Measurements from ENCODE around the gene LAMA1.
A peak's percentile ranks its signal among the peaks of the same experiment; 100 is the strongest.

LAMA1 gene

GRCh38 chr18:7111134-7111533, 6.5 kb downstream of the LAMA1 start:
- no peak for DNase-seq

GRCh38 chr18:7105943-7106342, 11.7 kb downstream of the LAMA1 start:
- DNase-seq = no peak

- DNase-seq = no peak
These were observed 12.3 kb downstream of the LAMA1 start for GRCh38 chr18:7105268-7105667.

- no peak for DNase-seq
These were observed 12.9 kb downstream of the LAMA1 start for GRCh38 chr18:7104649-7105048.

- DNase-seq = no peak
These were observed 15.5 kb downstream of the LAMA1 start for GRCh38 chr18:7102131-7102530.

DNA sequence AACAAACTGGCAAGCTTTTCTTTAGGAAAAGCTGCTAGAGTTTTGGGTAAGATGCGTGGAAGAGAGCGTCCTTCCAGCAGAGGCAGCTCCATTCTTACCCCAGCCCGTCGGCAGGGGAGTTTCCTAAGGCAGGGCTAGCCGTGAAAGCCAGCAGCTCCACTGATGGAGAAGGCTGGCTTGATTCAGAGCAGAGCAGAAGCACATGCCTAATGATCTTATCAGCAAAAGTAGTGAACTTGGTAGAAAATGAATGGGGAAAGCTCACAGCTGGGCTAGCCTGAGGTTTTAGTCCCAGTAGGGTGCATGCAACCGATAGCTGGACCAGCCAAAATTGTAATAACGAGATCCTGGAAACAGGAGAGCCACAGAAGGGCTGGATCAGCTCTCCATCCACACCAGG, 20.8 kb downstream of the LAMA1 start:
- no peak for DNase-seq

DNA sequence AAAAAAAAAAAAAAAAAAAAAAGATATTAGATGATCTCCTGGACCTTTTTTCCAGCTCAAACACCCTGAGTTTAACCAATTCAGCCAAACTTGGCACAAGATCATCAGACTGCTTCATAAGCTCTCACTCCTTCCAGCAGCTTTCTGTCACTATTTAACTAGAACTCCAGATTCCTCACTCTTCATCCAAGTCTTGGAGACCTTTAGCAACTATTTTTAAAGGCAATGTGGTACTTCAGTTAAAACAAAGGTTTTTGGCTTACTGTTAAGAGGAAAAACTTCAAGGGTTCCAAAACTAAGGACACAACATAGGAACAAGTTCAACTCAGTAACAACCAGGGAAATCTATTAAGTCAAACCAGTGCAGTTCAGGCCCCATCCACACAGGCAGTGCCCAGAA, 23.2 kb downstream of the LAMA1 start:
- no peak for DNase-seq

GRCh38 chr18:7090771-7091170, 26.8 kb downstream of the LAMA1 start:
- no peak for DNase-seq

DNA sequence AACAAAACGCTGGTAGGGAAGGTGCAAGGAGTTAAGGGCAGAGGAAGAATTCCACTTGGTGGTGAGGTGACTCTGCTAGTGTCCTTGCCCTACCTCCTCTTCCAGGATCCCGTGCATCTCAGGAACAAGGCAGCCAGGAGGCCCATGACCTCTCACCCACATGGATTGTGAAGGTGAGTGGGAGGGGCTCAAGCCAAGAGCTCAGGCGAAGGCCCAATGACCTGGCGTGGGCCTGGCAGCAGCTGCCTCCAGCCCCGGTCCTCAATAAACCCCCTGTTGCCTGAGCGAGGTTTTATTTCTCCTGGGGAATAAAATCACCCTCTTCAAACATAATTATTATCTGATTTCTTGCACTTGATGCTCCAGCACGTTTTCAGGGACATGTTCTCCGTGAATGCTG, 28.2 kb downstream of the LAMA1 start:
- no peak for DNase-seq

DNA sequence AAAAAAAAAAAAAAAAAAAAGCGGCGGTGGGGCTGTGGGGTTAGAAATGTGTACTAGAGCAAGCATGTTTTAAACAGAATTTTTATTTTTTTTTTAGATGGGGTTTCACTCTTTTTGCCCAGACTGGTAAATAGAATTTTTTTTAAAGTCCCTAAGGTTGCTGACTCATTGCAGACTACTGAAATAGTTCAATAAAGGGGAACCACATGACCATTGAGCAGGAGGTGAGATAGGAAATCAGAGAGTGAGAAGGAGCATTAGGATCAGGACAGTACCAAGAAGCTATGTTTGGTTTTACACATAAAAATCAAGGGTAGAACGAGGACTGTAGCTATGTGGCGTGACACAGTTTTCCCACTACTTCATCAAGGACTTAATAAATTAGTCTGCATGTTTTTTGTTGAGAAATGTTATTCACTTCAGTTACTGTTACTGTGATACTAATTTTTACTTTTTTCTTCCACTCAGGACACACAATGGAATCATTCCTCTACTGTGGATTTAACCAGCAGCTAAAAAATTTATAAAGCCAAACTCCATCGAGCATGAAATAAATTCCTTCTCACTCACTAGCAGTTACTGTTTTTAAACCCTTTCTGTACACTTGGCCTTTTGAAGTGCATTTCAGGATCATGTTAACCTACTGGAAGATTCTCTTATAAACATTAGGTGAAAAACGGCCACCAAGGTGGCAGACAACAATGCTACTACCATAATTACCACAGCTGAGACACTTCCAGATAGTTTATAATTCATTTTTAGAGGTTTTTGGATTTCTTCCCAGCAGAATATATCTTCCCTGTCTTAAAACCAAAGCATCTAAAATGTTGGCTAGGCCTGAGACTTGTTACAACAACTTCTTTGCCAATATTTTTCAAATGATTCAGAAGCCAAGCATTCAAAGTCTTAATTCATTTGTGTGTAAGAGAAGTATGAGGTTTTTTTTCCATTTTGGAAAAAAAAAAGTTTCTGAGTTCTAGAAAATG, 33.2 kb downstream of the LAMA1 start:
- no peak for DNase-seq

DNA sequence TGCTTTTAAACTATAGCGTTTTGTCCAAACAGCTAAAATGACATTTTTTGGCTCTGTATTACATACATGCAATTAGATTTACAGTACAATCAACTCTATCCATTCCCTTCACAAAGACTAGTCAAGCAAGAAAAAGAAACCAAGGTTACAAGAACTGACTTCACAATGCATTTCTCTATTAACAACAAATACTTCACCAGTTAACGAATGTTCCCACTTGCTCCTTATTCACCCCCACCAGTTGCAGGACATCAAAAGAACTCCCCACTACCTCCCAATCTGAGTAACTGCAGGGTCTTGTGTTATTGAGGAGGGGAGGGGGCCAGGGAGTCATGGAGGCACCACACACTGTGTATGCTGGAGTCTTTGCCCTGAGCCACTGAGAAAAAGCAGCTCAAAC, 34.9 kb downstream of the LAMA1 start:
- DNase-seq = no peak

DNA sequence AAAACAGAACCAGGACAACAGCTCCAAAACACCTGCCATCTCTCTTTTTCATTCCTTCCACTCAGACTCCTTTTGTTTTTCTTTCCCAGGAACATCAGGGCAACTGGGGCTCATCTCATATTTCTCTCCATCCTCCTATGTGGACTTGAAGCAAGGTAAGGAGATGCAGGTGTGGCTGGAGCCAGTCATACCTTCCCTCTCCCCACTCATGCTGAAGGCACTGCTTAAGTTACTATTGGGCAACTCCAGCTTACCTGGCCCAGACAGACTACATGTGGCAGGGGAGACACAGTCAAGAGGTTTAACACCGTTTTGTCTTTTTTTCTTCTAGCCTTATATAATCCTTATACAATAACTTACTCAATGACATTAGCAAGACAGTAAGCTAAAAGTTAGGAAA, 38.4 kb downstream of the LAMA1 start:
- DNase-seq = no peak

- no peak for DNase-seq
These were observed 45.0 kb downstream of the LAMA1 start for GRCh38 chr18:7072593-7072992.

GRCh38 chr18:7071600-7071999, 46.0 kb downstream of the LAMA1 start:
- peak; percentile 46 for DNase-seq

- DNase-seq = no peak
These were observed 47.1 kb downstream of the LAMA1 start for GRCh38 chr18:7070466-7070865.

- DNase-seq = no peak
These were observed 48.6 kb downstream of the LAMA1 start for GRCh38 chr18:7068871-7069590.

- DNase-seq = no peak
These were observed 50.5 kb downstream of the LAMA1 start for GRCh38 chr18:7066965-7067555.

DNA sequence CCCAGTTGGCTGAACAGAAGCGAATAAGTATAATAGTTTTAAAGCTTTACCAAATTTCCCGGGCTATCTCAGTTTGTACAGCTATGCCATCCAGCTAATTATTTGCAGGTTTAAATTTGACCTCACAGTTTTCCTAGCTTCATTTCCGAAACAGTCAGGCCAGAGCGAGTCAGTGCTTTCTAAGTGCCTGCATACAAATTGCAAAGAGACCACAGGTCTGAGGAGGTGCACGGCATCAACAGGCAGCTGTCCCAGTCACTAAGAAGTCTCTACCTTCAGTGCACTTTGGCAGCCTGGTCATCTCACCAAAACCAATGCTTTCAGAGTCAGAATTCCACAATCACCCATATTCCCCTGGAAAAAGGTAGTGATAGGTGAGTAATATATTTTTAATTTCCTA, 51.9 kb downstream of the LAMA1 start:
- DNase-seq = no peak

GRCh38 chr18:7064346-7064745, 53.3 kb downstream of the LAMA1 start:
- no peak for DNase-seq

DNA sequence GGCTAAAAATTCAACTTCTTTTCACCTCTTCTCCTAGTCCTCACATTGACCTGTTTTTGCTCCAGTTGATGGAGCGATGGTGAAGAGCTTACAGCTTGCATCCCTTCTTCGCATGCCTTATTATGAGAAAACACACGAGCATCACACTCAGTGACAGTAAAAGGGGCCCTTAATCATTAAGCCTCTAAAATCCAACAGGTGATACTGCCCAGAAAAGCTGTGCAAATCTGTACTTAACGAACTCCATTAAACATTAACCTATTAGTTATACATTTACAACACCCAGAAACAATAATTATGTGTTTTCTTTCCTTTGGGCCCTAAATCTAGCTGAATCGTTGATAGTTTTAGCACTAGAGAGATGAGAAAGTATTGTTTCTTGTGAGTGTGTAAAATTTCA, 54.8 kb downstream of the LAMA1 start:
- DNase-seq = no peak

GRCh38 chr18:7062236-7062635, 55.4 kb downstream of the LAMA1 start:
- no peak for DNase-seq

GRCh38 chr18:7059276-7059675, 58.3 kb downstream of the LAMA1 start:
- DNase-seq = no peak

DNA sequence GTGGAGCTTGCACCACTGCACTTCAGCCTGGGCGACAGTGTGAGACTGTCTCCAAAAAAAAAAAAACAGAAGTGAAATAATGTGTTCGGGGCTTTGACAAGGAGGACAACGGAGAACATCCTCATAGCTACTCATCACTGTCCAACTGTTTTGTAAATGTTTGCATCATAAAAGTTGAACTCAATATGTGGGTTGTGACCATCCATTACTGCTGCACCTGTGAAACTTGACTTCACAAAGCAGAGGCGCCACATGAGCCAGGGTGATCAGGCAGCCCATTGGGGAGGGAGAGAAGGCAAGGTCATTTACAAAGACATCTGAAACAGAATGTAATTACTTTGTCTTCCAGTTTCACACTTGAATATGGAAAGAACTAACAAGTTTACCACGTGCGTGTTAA, 61.6 kb downstream of the LAMA1 start:
- no peak for DNase-seq

- no peak for DNase-seq
These were observed 67.6 kb downstream of the LAMA1 start for GRCh38 chr18:7049951-7050350.

Data from NCI-H524 treated with DMSO at 0.1 percent for 48 hours (cell line).